ENCODE data around the gene GIPC2.
"Not testable (repeated sequence)": the region's sequence is repeated elsewhere in the genome, so short reads cannot be mapped to it uniquely, and the experiment has no call there.

DNA sequence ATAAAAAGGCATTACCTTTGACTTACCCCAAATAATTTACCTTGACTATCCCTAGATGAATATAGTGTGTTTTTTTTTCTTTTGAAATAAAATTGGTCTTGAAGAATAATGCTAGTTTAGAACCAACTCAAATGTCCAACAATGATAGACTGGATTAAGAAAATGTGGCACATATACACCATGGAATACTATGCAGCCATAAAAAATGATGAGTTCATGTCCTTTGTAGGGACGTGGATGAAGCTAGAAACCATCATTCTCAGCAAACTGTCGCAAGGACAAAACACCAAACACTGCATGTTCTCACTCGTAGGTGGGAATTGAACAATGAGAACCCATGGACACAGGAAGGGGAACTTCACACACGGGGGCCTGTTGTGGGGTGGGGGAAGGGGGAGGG is 63.9 kb downstream of the GIPC2 start:
- TF ChIP-seq, protein P1, sequence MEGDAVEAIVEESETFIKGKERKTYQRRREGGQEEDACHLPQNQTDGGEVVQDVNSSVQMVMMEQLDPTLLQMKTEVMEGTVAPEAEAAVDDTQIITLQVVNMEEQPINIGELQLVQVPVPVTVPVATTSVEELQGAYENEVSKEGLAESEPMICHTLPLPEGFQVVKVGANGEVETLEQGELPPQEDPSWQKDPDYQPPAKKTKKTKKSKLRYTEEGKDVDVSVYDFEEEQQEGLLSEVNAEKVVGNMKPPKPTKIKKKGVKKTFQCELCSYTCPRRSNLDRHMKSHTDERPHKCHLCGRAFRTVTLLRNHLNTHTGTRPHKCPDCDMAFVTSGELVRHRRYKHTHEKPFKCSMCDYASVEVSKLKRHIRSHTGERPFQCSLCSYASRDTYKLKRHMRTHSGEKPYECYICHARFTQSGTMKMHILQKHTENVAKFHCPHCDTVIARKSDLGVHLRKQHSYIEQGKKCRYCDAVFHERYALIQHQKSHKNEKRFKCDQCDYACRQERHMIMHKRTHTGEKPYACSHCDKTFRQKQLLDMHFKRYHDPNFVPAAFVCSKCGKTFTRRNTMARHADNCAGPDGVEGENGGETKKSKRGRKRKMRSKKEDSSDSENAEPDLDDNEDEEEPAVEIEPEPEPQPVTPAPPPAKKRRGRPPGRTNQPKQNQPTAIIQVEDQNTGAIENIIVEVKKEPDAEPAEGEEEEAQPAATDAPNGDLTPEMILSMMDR (conservative IDR thresholded peaks at IDR 0.05 in 1 of 2, IDR thresholded peaks at IDR 0.05 in 1 of 2; ENCODE audit: extremely low read depth in 1 of 2, insufficient read depth in 1 of 2, low read depth in 1 of 2, low read length in 2 of 2): not testable (repeated sequence)
- not testable (repeated sequence) for TF ChIP-seq EZH2 (IDR thresholded peaks at IDR 0.05; ENCODE audit: borderline replicate concordance, low read length)

Measured in mammary epithelial cell (primary cell).